SJSA1 (cell line): ENCODE data around the gene PTPRD. TPM values are rescaled to one million over a fixed set of nuclear protein-coding genes. Genes with fewer than 3 reads are reported as not detected.

Source experiments
- DNase-seq, 2 experiments: peaks; one replicate each; pipeline ENCODE4 v3.0.0-alpha.2; 2015 to 2020; ENCODE audit warnings: low spot score in 2 of 2, low read depth in 1 of 2
- H3K27ac ChIP-seq: fragments of 250-450 bp; sonication (Bioruptor Pico); 2 replicates; pipeline ENCODE4 v1.5.1; 2020; ENCODE audit warnings: mild to moderate bottlenecking, moderate library complexity
- H3K27me3 ChIP-seq: fragments of 250-450 bp; sonication (Bioruptor Pico); replicated peaks from 2 replicates; pipeline ENCODE4 v1.5.1; 2020; ENCODE audit warnings: mild to moderate bottlenecking, moderate library complexity
- H3K36me3 ChIP-seq: fragments of 250-450 bp; sonication (Bioruptor Pico); 2 replicates; pipeline ENCODE4 v1.5.1; 2020; ENCODE audit warnings: mild to moderate bottlenecking
- H3K4me1 ChIP-seq: fragments of 250-450 bp; sonication (Bioruptor Pico); replicated peaks from 2 replicates; pipeline ENCODE4 v1.6.1; 2021; ENCODE audit warnings: mild to moderate bottlenecking
- H3K4me3 ChIP-seq: fragments of 250-450 bp; sonication (Bioruptor Pico); 2 replicates; pipeline ENCODE4 v1.5.1; 2020; ENCODE audit warnings: mild to moderate bottlenecking
- H3K9me3 ChIP-seq: fragments of 250-450 bp; sonication (Bioruptor Pico); replicated peaks from 2 replicates; pipeline ENCODE4 v1.5.1; 2020; ENCODE audit warnings: mild to moderate bottlenecking
- total RNA-seq: library from RNA; depleted of rRNA; stranded (reverse); fragments of >200 nt; shearing (Covaris generic); gene quantifications from 2 replicates; pipeline ENCODE4 v1.2.3, GENCODE V29; 2014

Gene PTPRD
- total RNA-seq, 1 experiment from 2014 or later = not detected

- Histone ChIP-seq H3K27me3 (no peaks in the 10 kb centered on the region), H3K4me3 (no peak overlapping the region), H3K4me1 (no peaks in the 10 kb centered on the region), H3K9me3 (no peaks in the 10 kb centered on the region), H3K27ac (no peak overlapping the region), H3K36me3 (no peaks in the 10 kb centered on the region)
- DNase-seq = no peak
Measured at GRCh38 chr9:8647824-8648223, 1965.0 kb downstream of the PTPRD start.

DNA sequence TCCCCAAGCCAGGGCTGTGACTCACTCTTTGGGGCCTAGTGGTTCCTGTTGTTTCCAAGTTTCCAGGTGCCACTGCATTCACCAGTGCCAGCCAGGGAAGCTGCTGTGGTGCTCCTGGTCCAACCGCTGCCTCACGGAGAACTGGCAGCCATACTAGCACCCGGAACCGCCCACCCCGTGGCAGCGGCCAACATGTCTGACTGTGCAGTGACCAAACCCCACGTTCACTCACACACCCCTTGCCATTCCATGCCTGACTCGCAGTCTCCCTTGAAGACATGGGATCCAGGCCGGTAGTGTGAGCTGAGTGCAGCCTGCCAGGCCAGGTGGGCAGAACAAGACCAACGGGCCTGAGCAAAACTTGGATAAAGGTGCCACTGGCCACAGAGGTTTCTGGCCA is 1968.2 kb downstream of the PTPRD start:
- Histone ChIP-seq H3K36me3 (no peaks in the 10 kb centered on the region), H3K27ac (no peak overlapping the region), H3K9me3 (no peaks in the 10 kb centered on the region), H3K4me3 (no peak overlapping the region), H3K4me1 (no peaks in the 10 kb centered on the region), H3K27me3 (no peaks in the 10 kb centered on the region)
- no peak for DNase-seq

GRCh38 chr9:8643896-8644295 is 1968.9 kb downstream of the PTPRD start:
- H3K27me3 ChIP-seq = no peaks in the 10 kb centered on the region
- no peak overlapping the region for H3K4me3 ChIP-seq
- H3K36me3 ChIP-seq = no peaks in the 10 kb centered on the region
- H3K9me3 ChIP-seq = no peaks in the 10 kb centered on the region
- DNase-seq = no peak
- H3K27ac ChIP-seq = no peak overlapping the region
- H3K4me1 ChIP-seq = no peaks in the 10 kb centered on the region

DNA sequence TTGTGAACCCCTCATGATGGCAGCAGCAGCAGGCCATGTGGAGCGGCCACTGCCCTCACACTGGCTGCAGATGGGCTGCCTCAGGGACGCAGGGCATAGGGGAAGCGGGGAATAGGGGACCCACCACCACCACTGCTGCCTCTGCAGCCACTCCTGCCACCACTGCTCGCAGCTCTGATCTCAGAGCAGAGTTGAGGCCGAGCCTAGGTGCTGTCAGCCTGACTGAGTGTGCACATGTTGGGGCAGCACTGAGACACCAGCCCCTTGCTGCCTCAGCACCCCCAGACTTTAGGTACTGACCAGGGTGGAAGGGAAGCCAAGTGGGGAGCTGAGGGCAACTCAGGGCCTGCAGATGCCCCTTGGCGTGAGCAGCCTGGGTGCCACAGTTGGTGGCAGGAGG is 1969.3 kb downstream of the PTPRD start:
- no peaks in the 10 kb centered on the region for H3K4me1 ChIP-seq
- H3K36me3 ChIP-seq = no peaks in the 10 kb centered on the region
- H3K27me3 ChIP-seq = no peaks in the 10 kb centered on the region
- H3K9me3 ChIP-seq = no peaks in the 10 kb centered on the region
- DNase-seq = no peak
- no peak overlapping the region for H3K4me3 ChIP-seq
- H3K27ac ChIP-seq = no peak overlapping the region

GRCh38 chr9:8640761-8641160 is 1972.0 kb downstream of the PTPRD start:
- DNase-seq = no peak
- H3K4me1 ChIP-seq = no peaks in the 10 kb centered on the region
- no peak overlapping the region for H3K4me3 ChIP-seq
- H3K27ac ChIP-seq = no peak overlapping the region
- no peaks in the 10 kb centered on the region for H3K36me3 ChIP-seq
- no peaks in the 10 kb centered on the region for H3K9me3 ChIP-seq
- no peaks in the 10 kb centered on the region for H3K27me3 ChIP-seq

GRCh38 chr9:8637626-8638025 is 1975.2 kb downstream of the PTPRD start:
- no peaks in the 10 kb centered on the region for H3K9me3 ChIP-seq
- no peak for DNase-seq

DNA sequence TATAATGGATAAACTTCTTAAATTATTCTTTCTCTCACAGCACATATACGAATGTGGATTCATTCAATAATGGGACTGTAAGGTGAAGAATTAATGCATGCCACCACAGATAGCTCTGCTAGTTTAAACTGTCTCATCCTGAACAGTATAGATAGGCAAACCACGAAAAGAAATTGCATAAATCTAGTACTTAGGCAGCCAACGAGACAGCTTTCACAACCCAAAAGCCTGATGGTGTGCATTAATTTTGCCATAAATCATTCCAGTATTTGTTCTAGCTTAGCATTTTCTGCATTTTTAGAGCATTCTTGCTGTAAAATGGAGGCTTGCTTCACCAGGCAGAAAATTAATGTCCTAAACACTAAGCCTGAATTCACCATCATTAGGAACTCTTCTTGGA is 1979.0 kb downstream of the PTPRD start:
- Histone ChIP-seq H3K27me3 (no peaks in the 10 kb centered on the region), H3K36me3 (no peaks in the 10 kb centered on the region), H3K4me3 (no peak overlapping the region), H3K27ac (no peak overlapping the region), H3K9me3 (no peaks in the 10 kb centered on the region), H3K4me1 (no peaks in the 10 kb centered on the region)
- no peak for DNase-seq

More at GRCh38 chr9:8637626-8638025, 1975.2 kb downstream of the PTPRD start:
- Histone ChIP-seq H3K4me3 (no peak overlapping the region), H3K4me1 (no peaks in the 10 kb centered on the region), H3K27ac (no peak overlapping the region), H3K36me3 (no peaks in the 10 kb centered on the region), H3K27me3 (no peaks in the 10 kb centered on the region)

- DNase-seq = no peak
- no peak overlapping the region for H3K4me3 ChIP-seq
- H3K9me3 ChIP-seq = no peaks in the 10 kb centered on the region
- no peaks in the 10 kb centered on the region for H3K27me3 ChIP-seq
- no peak overlapping the region for H3K27ac ChIP-seq
- no peaks in the 10 kb centered on the region for H3K4me1 ChIP-seq
- no peaks in the 10 kb centered on the region for H3K36me3 ChIP-seq
Measured at GRCh38 chr9:8632493-8632892, 1980.3 kb downstream of the PTPRD start.

- Histone ChIP-seq H3K27ac (no peak overlapping the region), H3K4me1 (no peaks in the 10 kb centered on the region), H3K4me3 (no peak overlapping the region), H3K27me3 (no peaks in the 10 kb centered on the region), H3K9me3 (no peaks in the 10 kb centered on the region), H3K36me3 (no peaks in the 10 kb centered on the region)
- DNase-seq = no peak
Measured at GRCh38 chr9:8628791-8629190, 1984.0 kb downstream of the PTPRD start.

DNA sequence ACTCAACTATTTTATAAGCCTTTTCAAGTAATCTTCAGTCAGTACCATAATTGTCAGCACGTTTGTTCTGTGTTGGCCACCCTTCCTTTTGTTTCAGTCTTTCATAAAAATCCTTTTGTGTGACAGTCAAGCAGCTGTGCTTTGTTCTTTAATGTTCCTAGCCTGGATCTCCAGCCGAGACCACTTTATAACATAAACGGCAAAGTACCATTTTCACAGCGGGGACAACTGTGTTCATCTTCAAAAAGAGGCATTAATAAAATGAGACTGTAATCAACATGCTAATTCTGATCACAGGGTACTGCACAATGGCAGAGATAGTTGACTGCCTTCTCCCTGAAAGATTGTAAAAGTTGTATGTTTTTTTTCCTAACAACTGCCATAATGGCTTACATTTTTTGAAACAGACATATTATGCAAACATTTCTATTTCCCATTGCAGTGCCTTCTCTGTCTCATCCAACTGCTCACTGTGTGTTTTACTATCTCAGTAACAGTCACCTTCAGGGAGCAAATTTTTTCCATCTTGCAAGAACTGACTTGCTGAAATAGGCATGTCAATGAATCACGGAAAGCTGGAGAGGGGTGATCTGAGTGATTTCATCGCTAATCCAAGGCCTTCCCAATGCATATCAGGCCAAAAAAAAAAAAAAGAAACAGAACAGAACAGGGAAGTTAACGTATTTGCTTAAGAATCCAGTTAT is 1984.7 kb downstream of the PTPRD start:
- Histone ChIP-seq H3K4me1 (no peaks in the 10 kb centered on the region), H3K4me3 (no peak overlapping the region)

GRCh38 chr9:8622871-8623270 is 1989.9 kb downstream of the PTPRD start:
- Histone ChIP-seq H3K4me3 (no peak overlapping the region), H3K9me3 (no peaks in the 10 kb centered on the region), H3K27me3 (no peaks in the 10 kb centered on the region), H3K27ac (no peak overlapping the region), H3K36me3 (no peaks in the 10 kb centered on the region), H3K4me1 (no peaks in the 10 kb centered on the region)
- no peak for DNase-seq

More for the DNA sequence above, 1984.7 kb downstream of the PTPRD start:
- DNase-seq = no peak
- H3K27me3 ChIP-seq = no peaks in the 10 kb centered on the region
- H3K9me3 ChIP-seq = no peaks in the 10 kb centered on the region
- H3K27ac ChIP-seq = no peak overlapping the region
- no peaks in the 10 kb centered on the region for H3K36me3 ChIP-seq

GRCh38 chr9:8622222-8622802 is 1990.5 kb downstream of the PTPRD start:
- no peaks in the 10 kb centered on the region for H3K36me3 ChIP-seq
- no peaks in the 10 kb centered on the region for H3K27me3 ChIP-seq
- no peak overlapping the region for H3K4me3 ChIP-seq
- no peaks in the 10 kb centered on the region for H3K9me3 ChIP-seq
- no peak overlapping the region for H3K27ac ChIP-seq
- H3K4me1 ChIP-seq = no peaks in the 10 kb centered on the region
- no peak for DNase-seq

DNA sequence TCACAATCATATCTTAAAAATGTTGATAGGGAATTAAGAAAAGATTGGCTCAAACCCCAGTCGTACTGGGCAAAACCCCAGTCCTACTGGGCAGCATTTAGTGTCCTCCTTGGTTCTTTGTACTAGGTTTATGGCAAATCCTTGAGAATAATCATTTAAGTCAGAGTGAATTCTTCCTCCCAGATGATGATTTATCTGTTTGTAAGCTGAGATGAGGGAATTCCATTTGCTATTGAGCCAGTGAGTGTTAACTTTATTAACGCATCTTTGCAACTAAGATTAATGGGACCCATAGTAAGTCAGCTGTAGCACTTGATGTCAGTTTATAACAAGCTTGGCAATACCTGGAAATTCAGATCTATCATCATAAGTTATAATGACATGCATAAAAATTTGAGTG is 1991.4 kb downstream of the PTPRD start:
- DNase-seq = no peak
- no peaks in the 10 kb centered on the region for H3K36me3 ChIP-seq
- H3K27ac ChIP-seq = no peak overlapping the region

GRCh38 chr9:8616414-8616813 is 1996.4 kb downstream of the PTPRD start:
- Histone ChIP-seq H3K27me3 (no peaks in the 10 kb centered on the region), H3K4me3 (no peak overlapping the region), H3K27ac (no peak overlapping the region), H3K4me1 (no peaks in the 10 kb centered on the region), H3K9me3 (no peaks in the 10 kb centered on the region), H3K36me3 (no peaks in the 10 kb centered on the region)
- DNase-seq = no peak

More for the DNA sequence above, 1991.4 kb downstream of the PTPRD start:
- Histone ChIP-seq H3K27me3 (no peaks in the 10 kb centered on the region), H3K4me1 (no peaks in the 10 kb centered on the region), H3K9me3 (no peaks in the 10 kb centered on the region), H3K4me3 (no peak overlapping the region)
